ENCODE data around the gene PIEZO2.

- TF ChIP-seq CTCF (conservative IDR thresholded peaks at IDR 0.05) (no peak), ZFX (IDR thresholded peaks at IDR 0.05) (no peak)
These were observed 305.8 kb downstream of the PIEZO2 start for GRCh38 chr18:10843565-10843964.

Data from C4-2B (cell line).